K562 (cell line): ENCODE results near the gene PRR16. TPM values are rescaled to one million over a fixed set of nuclear protein-coding genes. Genes with fewer than 3 reads are reported as not detected.

Experiments
- ADNP ChIP-seq: fragments of 200-800 bp; sonication (Bioruptor generic); IDR thresholded peaks from 2 replicates; pipeline ENCODE4 v1.6.1; 2016; ENCODE audit warnings: missing genetic modification characterization, missing compliant biosample characterization
- FOXA1 ChIP-seq: fragments of 450-650 bp; IDR thresholded peaks from 2 replicates; pipeline ENCODE4 v1.6.1; 2016; ENCODE audit warnings: mild to moderate bottlenecking, borderline replicate concordance
- FOXA3 ChIP-seq, 2 experiments: fragments of 450-650 bp in 1 of 2; sonication (generic) in 1 of 2; formaldehyde crosslinking; IDR thresholded peaks in 1 of 2; conservative IDR thresholded peaks in 1 of 2; 2 replicates each; pipeline versions ENCODE4 v1.4.0 to v1.8.0; 2020 to 2022; ENCODE audit warnings: mild to moderate bottlenecking in 2 of 2, missing genetic modification reagents in 1 of 2
- HINFP ChIP-seq: fragments of 450-650 bp; conservative IDR thresholded peaks from 2 replicates; pipeline ENCODE4 v1.6.1; 2016; ENCODE audit warnings: missing genetic modification characterization, low read depth, mild to moderate bottlenecking, control low read depth, missing compliant biosample characterization
- HMG20B ChIP-seq: fragments of 250-450 bp; sonication (Bioruptor Pico); IDR thresholded peaks from 2 replicates; pipeline ENCODE4 v1.5.0; 2021; ENCODE audit warnings: mild to moderate bottlenecking
- NR3C1 ChIP-seq: sonication (generic); formaldehyde crosslinking; IDR thresholded peaks from 2 replicates; pipeline ENCODE4 v1.8.1; 2022; ENCODE audit warnings: missing genetic modification reagents
- ZNF695 ChIP-seq: fragments of 450-650 bp; formaldehyde crosslinking; IDR thresholded peaks from 2 replicates; pipeline ENCODE4 v1.4.0; 2020; ENCODE audit warnings: mild to moderate bottlenecking, moderate library complexity
- polyA plus RNA-seq, 8 experiments: library from polyadenylated mRNA; depleted of rRNA in 4 of 8; stranded (reverse) in 5 of 8; unstranded in 3 of 8; fragments of >200 nt; fragmentation: Nextera tagmentation in 2 of 8; fragmentation: Illumina TruSeq in 1 of 8; extraction: Ambion mirVana in 2 of 8; extraction: Trizol in 1 of 8; gene quantifications; 2 replicates each; pipeline versions ENCODE4 v1.2.1 to v1.2.3, GENCODE V29; 2011 to 2014; ENCODE audit warnings: inconsistent platforms in 1 of 8, missing spikeins in 1 of 8
- total RNA-seq, 7 experiments: library from RNA; depleted of rRNA in 6 of 7; stranded (reverse); fragments of >200 nt in 6 of 7; fragmentation: Illumina TruSeq in 2 of 7; extraction: Trizol in 2 of 7; gene quantifications; 2 replicates each; pipeline versions ENCODE4 v1.2.1 to v1.2.3, GENCODE V29; 2011 to 2021; ENCODE audit warnings: low replicate concordance in 1 of 7
- TF ChIP-seq, protein P1 (sequence below): fragments of 200-800 bp; sonication (Bioruptor generic); IDR thresholded peaks from 2 replicates; pipeline ENCODE4 v1.6.1; 2017; ENCODE audit warnings: missing genetic modification characterization, missing compliant biosample characterization
- TF ChIP-seq, protein P2 (sequence below): fragments of 250-450 bp; sonication (Bioruptor Pico); IDR thresholded peaks from 2 replicates; pipeline ENCODE4 v1.5.0; 2021

The PRR16 gene
- total and polyA plus RNA-seq, 9 of the 15 experiments (the other 6 are each of a cell fraction or from before 2014, with no cell fraction given): 0.61 to 10.1 (median 3.3) TPM

DNA sequence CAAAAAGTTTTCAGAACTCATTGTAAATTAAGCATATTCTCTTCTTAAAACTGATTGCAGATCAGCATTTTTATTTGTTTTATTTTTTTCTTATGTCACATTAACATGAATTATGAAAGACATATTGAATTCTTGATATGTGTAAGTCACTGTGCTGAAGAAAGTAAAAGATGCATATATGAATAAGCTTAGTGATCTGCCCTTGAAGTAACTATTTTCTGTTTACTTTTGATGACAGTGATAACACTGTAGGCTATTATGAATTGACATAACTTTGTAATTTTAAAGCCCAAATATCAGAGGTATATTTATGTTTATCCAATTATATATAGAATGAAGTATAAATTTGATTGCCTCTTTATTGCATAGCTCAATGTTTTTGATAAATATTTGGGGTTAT, 8.8 kb downstream of the PRR16 start (continued):
- TF ChIP-seq ZNF695: no peak
- no peak for TF ChIP-seq HINFP (tag)
- TF ChIP-seq, protein P1, sequence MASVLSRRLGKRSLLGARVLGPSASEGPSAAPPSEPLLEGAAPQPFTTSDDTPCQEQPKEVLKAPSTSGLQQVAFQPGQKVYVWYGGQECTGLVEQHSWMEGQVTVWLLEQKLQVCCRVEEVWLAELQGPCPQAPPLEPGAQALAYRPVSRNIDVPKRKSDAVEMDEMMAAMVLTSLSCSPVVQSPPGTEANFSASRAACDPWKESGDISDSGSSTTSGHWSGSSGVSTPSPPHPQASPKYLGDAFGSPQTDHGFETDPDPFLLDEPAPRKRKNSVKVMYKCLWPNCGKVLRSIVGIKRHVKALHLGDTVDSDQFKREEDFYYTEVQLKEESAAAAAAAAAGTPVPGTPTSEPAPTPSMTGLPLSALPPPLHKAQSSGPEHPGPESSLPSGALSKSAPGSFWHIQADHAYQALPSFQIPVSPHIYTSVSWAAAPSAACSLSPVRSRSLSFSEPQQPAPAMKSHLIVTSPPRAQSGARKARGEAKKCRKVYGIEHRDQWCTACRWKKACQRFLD: no peak
- peak in 1 of 2 experiments; percentile 54; a peak in 1 of 4 replicates for TF ChIP-seq FOXA3 (CRISPR knock-in tag; conservative IDR thresholded peaks at IDR 0.05 in 1 of 2, IDR thresholded peaks at IDR 0.05 in 1 of 2)
- no peak for TF ChIP-seq NR3C1 (CRISPR knock-in tag)
- TF ChIP-seq ADNP (tag): no peak
- TF ChIP-seq FOXA1: 0 out of 2 replicates have a peak, but pooled peaks have one; percentile 34
- TF ChIP-seq, protein P2, sequence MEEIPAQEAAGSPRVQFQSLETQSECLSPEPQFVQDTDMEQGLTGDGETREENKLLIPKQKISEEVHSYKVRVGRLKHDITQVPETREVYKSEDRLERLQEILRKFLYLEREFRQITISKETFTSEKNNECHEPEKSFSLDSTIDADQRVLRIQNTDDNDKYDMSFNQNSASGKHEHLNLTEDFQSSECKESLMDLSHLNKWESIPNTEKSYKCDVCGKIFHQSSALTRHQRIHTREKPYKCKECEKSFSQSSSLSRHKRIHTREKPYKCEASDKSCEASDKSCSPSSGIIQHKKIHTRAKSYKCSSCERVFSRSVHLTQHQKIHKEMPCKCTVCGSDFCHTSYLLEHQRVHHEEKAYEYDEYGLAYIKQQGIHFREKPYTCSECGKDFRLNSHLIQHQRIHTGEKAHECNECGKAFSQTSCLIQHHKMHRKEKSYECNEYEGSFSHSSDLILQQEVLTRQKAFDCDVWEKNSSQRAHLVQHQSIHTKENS: no peak
- TF ChIP-seq HMG20B (CRISPR knock-in tag): no peak
